Measurements from ENCODE around the gene SCGB1A1.

GRCh38 chr11:62428871-62429560, 10.2 kb downstream of the SCGB1A1 start:
- TF ChIP-seq CREB1 (IDR thresholded peaks at IDR 0.05): no peak
- no peak for TF ChIP-seq CREB1 (CRISPR knock-in tag; IDR thresholded peaks at IDR 0.05)
- TF ChIP-seq, protein P1, sequence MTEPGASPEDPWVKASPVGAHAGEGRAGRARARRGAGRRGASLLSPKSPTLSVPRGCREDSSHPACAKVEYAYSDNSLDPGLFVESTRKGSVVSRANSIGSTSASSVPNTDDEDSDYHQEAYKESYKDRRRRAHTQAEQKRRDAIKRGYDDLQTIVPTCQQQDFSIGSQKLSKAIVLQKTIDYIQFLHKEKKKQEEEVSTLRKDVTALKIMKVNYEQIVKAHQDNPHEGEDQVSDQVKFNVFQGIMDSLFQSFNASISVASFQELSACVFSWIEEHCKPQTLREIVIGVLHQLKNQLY (CRISPR knock-in tag; IDR thresholded peaks at IDR 0.05): no peak
- no peak for TF ChIP-seq EZH2 (conservative IDR thresholded peaks at IDR 0.05; ENCODE audit: low read depth, low read length)
- TF ChIP-seq SMARCC2 (IDR thresholded peaks at IDR 0.05): no peak
- TF ChIP-seq ZNF792 (CRISPR knock-in tag; IDR thresholded peaks at IDR 0.05): no peak
- TF ChIP-seq CTCF (CRISPR knock-in tag; IDR thresholded peaks at IDR 0.05): no peak
- TF ChIP-seq KLF13 (CRISPR knock-in tag; IDR thresholded peaks at IDR 0.05): no peak
- TF ChIP-seq KDM6A (CRISPR knock-in tag; IDR thresholded peaks at IDR 0.05; ENCODE audit: low read depth): no peak
